ENCODE measurements around the gene ACADVL.

GRCh38 chr17:7215652-7216180 is 4.0 kb upstream of the ACADVL start:
- TF ChIP-seq CTCF (IDR thresholded peaks at IDR 0.05) (no peak), POLR2A (IDR thresholded peaks at IDR 0.05) (no peak)
